Lung (tissue), 12 donors: Measurements from ENCODE around the gene CFAP61. TPM values are rescaled to one million over a fixed set of nuclear protein-coding genes. Genes with fewer than 3 reads are reported as not detected.

Experiments used
- ATAC-seq: fragments of 200-7000 bp; cut with Tn5 transposase; one replicate; pipeline ENCODE4 v1.9.1; 2020; ENCODE audit warnings: moderate number of reproducible peaks; ENCODE audit not compliant: insufficient read depth, low FRiP score
- DNase-seq, 3 donors: peaks; one replicate each; pipeline ENCODE4 v3.0.0-alpha.2; 2013 to 2017
- H3K27ac ChIP-seq, 2 donors: one replicate each; pipeline ENCODE4 v1.5.1; 2013; ENCODE audit warnings: mild to moderate bottlenecking in 2 of 2, moderate library complexity in 2 of 2, control low read depth in 1 of 2, inconsistent platforms in 1 of 2, low read depth in 1 of 2, low read length in 1 of 2
- H3K27me3 ChIP-seq, 3 donors: one replicate each; pipeline ENCODE4 v1.5.1; 2013; ENCODE audit warnings: low read length in 2 of 3; ENCODE audit not compliant: control insufficient read depth in 3 of 3, insufficient read depth in 3 of 3
- H3K36me3 ChIP-seq, 4 donors: one replicate each; pipeline ENCODE4 v1.5.1; 2013; ENCODE audit warnings: low read length in 4 of 4, mild to moderate bottlenecking in 1 of 4, moderate library complexity in 1 of 4; ENCODE audit not compliant: control insufficient read depth in 4 of 4, insufficient read depth in 4 of 4
- H3K4me1 ChIP-seq, 5 donors: one replicate each; pipeline ENCODE4 v1.5.1; 2013; ENCODE audit warnings: low read length in 5 of 5, mild to moderate bottlenecking in 2 of 5, moderate library complexity in 1 of 5; ENCODE audit not compliant: control insufficient read depth in 5 of 5, insufficient read depth in 5 of 5
- H3K4me3 ChIP-seq: one replicate; pipeline ENCODE4 v1.5.1; 2013; ENCODE audit warnings: mild to moderate bottlenecking, control low read depth, moderate library complexity
- H3K9ac ChIP-seq, 2 donors: one replicate each; pipeline ENCODE4 v1.5.1; 2013; ENCODE audit warnings: low read length in 2 of 2, control low read depth in 1 of 2; ENCODE audit not compliant: insufficient read depth in 1 of 2
- H3K9me3 ChIP-seq, 4 donors: one replicate each; pipeline ENCODE4 v1.5.1; 2013; ENCODE audit warnings: low read length in 3 of 4, mild to moderate bottlenecking in 1 of 4, moderate library complexity in 1 of 4; ENCODE audit not compliant: control insufficient read depth in 4 of 4, insufficient read depth in 3 of 4
- WGBS, 2 donors: extraction: QIAGEN DNeasy Blood & Tissue Kit; methylation state at CpG; one replicate each; pipeline ENCODE4 v1.1.7; 2013; 5-methylcytosine and 5-hydroxymethylcytosine counted together
- polyA plus RNA-seq, 2 donors: library from polyadenylated mRNA; stranded (reverse); fragments of 200-250 nt; gene quantifications; one replicate each; pipeline ENCODE4 v1.2.1, GENCODE V29; 2013
- total RNA-seq, 2 donors: library from RNA; depleted of rRNA in 1 of 2; stranded (reverse); fragments of >200 nt in 1 of 2; gene quantifications; one replicate each; pipeline ENCODE4 v1.2.1, GENCODE V29; 2014 to 2021
- TF ChIP-seq, protein P1 (sequence below): IDR thresholded peaks from 2 replicates; pipeline ENCODE4 v1.5.1; 2012; ENCODE audit warnings: mild to moderate bottlenecking; ENCODE audit errors: control extremely low read depth, extremely low read depth
- donor health status: control.
- donor health status: control.
- donor health status: Bipolar disorder and iron deficiency.
- donor health status: healthy.
- donor health status: DM: yes; HTN: yes; CAD: no.

The CFAP61 gene
- total and polyA plus RNA-seq, 4 donors, result 2.0 to 15.4 (median 6.5) TPM

DNA sequence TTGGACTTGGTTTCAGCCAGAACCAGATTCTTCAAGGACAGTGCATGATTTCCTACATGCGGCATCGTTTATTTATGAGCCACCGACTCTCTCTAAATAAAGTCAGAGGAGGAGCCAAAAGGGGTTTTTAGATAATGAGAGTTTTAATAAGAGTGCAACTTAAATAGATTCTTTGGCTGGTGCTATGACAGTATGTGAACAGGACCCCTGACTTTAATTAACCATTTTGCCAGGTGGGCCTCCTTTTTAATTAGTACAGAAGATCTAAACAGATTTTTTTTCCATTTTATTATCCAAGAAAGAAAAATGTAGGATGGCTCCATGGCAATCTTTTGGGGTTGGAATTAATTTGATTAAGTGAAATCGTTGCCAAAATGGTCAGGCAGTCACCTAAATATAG, 240.8 kb downstream of the CFAP61 start:
- TF ChIP-seq, protein P1, sequence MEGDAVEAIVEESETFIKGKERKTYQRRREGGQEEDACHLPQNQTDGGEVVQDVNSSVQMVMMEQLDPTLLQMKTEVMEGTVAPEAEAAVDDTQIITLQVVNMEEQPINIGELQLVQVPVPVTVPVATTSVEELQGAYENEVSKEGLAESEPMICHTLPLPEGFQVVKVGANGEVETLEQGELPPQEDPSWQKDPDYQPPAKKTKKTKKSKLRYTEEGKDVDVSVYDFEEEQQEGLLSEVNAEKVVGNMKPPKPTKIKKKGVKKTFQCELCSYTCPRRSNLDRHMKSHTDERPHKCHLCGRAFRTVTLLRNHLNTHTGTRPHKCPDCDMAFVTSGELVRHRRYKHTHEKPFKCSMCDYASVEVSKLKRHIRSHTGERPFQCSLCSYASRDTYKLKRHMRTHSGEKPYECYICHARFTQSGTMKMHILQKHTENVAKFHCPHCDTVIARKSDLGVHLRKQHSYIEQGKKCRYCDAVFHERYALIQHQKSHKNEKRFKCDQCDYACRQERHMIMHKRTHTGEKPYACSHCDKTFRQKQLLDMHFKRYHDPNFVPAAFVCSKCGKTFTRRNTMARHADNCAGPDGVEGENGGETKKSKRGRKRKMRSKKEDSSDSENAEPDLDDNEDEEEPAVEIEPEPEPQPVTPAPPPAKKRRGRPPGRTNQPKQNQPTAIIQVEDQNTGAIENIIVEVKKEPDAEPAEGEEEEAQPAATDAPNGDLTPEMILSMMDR, result no peak
- H3K9ac ChIP-seq, result no peak overlapping the region
- H3K9me3 ChIP-seq, result peaks cover 0 to 3% (median 0%) of the 10 kb centered on the region in 4 donors
- ATAC-seq (no peak), DNase-seq (no peak)
- WGBS, 2 donors, result 83 to 85% methylated on average over 4 of the region's 4 CpGs
- no peak overlapping the region for H3K27ac ChIP-seq
- no peak overlapping the region for H3K4me3 ChIP-seq
- no peaks in the 10 kb centered on the region for H3K27me3 ChIP-seq
- H3K36me3 ChIP-seq, result no peaks in the 10 kb centered on the region
- peaks cover 0 to 6% (median 0%) of the 10 kb centered on the region in 5 donors for H3K4me1 ChIP-seq

DNA sequence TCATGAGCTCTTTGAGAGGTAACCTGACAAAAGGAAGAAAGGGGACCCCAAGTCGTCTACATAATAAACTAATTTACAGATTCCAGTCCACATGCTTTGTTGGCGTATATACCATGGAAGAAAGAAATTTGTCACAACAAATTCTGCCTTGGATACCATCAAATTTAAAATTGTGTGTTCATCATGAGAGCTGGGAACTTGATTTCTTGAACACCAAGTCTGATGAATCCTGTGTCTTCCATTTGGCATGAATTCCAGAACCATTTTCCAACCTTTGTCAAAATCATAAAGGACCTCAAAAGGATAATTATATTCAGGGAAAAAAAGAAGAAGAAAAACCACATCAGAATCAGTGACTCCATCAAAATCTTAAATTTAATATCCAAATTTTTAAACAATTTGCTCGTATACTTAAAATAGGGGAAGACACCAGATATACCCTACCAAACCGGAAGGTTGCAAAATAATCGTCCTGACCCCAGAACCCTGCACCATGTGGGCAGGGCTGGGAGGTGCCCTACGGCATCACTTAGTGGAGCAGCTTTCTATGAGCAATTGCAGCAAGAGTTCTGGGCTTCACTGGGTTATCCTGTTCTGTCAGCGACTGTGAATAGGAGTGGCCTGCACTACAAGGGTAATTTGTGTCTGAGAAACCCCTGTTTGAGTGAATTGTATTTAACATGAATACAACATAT, 241.5 kb downstream of the CFAP61 start:
- Histone ChIP-seq H3K36me3 (no peaks in the 10 kb centered on the region), H3K27me3 (no peaks in the 10 kb centered on the region), H3K9me3 (peaks cover 0 to 3% (median 0%) of the 10 kb centered on the region in 4 donors), H3K27ac (no peak overlapping the region), H3K4me3 (no peak overlapping the region), H3K9ac (no peak overlapping the region), H3K4me1 (peaks cover 0 to 6% (median 0%) of the 10 kb centered on the region in 5 donors)
- TF ChIP-seq, protein P1, result no peak
- ATAC-seq (no peak), DNase-seq (no peak)
- WGBS, 2 donors, result 72 to 79% methylated on average over 7 of the region's 7 CpGs

DNA sequence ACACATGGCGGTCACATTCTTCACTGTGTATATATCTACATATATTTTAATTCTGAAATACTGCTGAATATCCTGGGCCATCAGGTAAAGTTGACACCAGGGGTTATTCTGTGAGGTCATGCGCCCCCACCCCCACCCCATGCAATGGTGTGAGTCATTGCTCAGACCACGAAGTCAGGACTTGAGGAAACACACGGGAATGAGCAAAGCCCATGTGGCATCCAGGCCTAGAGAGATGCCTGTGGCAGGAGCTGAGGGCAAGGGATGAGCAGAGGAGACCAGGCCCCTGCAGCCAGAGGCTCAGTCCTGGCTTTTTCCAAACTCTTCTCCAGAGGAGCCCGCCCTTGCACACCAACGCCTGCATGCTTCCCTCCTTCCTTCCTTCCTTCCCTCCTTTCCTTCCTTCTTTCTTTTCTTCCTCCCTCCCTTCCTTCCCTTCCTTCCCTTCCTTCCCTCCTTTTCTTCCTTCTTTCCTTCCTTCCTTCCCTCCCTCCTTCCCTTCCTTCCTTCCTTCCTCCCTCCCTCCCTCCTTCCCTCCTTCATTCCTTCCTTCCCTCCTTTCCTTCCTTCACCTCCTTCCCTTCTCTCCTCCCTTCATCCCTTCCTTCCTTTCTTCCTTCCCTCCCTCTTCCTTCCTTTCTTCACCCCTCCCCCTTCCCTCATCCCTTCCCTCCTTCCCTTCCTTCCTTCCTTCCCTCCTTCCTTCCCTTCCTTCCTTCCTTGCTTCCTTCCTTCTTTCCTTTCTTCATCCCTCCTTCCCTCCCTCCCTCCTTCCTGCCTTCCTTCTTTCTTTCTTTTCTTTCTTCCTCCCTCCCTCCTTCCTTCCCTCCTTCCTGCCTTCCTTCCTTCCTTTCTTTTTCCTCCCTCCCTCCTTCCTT, 243.5 kb downstream of the CFAP61 start:
- H3K27ac ChIP-seq, result no peak overlapping the region
- H3K4me1 ChIP-seq, result no peaks in the 10 kb centered on the region
- no peaks in the 10 kb centered on the region for H3K36me3 ChIP-seq
- ATAC-seq (no peak), DNase-seq (no peak)
- 74 to 79% methylated on average over 6 of the region's 6 CpGs for WGBS, 2 donors
- H3K9ac ChIP-seq, result no peak overlapping the region
- no peaks in the 10 kb centered on the region for H3K27me3 ChIP-seq
- TF ChIP-seq, protein P1, result no peak
- H3K4me3 ChIP-seq, result no peak overlapping the region
- peaks cover 0 to 3% (median 0%) of the 10 kb centered on the region in 4 donors for H3K9me3 ChIP-seq
